ENCODE data around the gene UST. TPM values are rescaled to one million over a fixed set of nuclear protein-coding genes. Genes with fewer than 3 reads are reported as not detected.

UST gene
- total RNA-seq, 2 donors from 2014 or later, result 3.8 to 7.3 TPM

- Mint-ChIP-seq H3K4me1 (peaks cover 39% of the 10 kb centered on the region), H3K4me3 (no peak overlapping the region), H3K27me3 (no peaks in the 10 kb centered on the region), H3K36me3 (ENCODE audit: low read depth) (no peaks in the 10 kb centered on the region), H3K27ac (peak overlapping the region; percentile 97)
- no peak for ATAC-seq
- no peaks in the 10 kb centered on the region for H3K9me3 ChIP-seq (ENCODE audit: control insufficient read depth, low read length, poor library complexity, severe bottlenecking)
- DNase-seq, result no peak
These were observed 316.0 kb downstream of the UST start for GRCh38 chr6:149062653-149063348.

GRCh38 chr6:149063468-149063867 is 316.6 kb downstream of the UST start:
- H3K27ac Mint-ChIP-seq, result peak overlapping the region; percentile 97
- no peak for ATAC-seq
- no peaks in the 10 kb centered on the region for H3K27me3 Mint-ChIP-seq
- H3K9me3 ChIP-seq (ENCODE audit: control insufficient read depth, low read length, poor library complexity, severe bottlenecking), result no peaks in the 10 kb centered on the region
- H3K36me3 Mint-ChIP-seq (ENCODE audit: low read depth), result no peaks in the 10 kb centered on the region
- DNase-seq, result no peak
- peaks cover 36% of the 10 kb centered on the region for H3K4me1 Mint-ChIP-seq
- H3K4me3 Mint-ChIP-seq, result no peak overlapping the region

DNA sequence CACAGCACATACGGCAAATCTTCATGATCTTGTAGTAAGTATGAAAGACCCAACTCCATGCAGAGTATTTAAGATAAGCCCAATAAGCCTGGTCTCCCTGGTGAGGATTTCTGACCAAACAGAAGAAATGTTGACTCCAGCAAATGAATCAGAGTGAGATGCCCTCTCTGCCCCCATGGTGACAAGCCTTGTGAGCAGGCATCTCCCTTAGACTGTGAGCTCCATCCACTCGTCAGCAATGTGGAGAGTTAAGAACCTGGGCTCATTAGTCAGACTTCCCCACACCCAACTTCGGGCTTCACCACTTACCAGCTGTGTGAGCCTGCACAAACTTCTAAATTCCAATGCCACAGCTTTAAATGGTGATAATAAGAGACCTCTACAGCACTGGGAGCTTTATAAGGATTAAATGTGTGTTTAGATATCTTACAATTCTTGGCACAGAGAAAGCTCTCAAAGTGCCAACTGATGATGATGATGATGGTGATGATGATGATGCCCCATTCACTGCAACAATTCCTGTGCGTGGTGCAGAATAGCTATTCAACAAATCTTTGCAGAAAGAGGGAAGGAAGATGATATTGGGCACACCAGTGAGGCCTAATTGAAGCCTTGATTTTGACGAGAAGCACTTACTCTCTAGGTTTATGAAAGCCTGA is 317.3 kb downstream of the UST start:
- DNase-seq (no peak), ATAC-seq (no peak)
- H3K9me3 ChIP-seq (ENCODE audit: control insufficient read depth, low read length, poor library complexity, severe bottlenecking), result no peaks in the 10 kb centered on the region
- Mint-ChIP-seq H3K27ac (peak overlapping the region; percentile 97), H3K4me1 (peaks cover 36% of the 10 kb centered on the region), H3K36me3 (ENCODE audit: low read depth) (no peaks in the 10 kb centered on the region), H3K27me3 (no peaks in the 10 kb centered on the region), H3K4me3 (no peak overlapping the region)

- Mint-ChIP-seq H3K4me3 (no peak overlapping the region), H3K36me3 (ENCODE audit: low read depth) (no peaks in the 10 kb centered on the region), H3K4me1 (peaks cover 38% of the 10 kb centered on the region), H3K27me3 (no peaks in the 10 kb centered on the region), H3K27ac (peak overlapping the region; percentile 97)
- no peak for DNase-seq
- ATAC-seq, result no peak
- H3K9me3 ChIP-seq (ENCODE audit: control insufficient read depth, low read length, poor library complexity, severe bottlenecking), result no peaks in the 10 kb centered on the region
These were observed 317.8 kb downstream of the UST start for GRCh38 chr6:149064660-149065015.

DNA sequence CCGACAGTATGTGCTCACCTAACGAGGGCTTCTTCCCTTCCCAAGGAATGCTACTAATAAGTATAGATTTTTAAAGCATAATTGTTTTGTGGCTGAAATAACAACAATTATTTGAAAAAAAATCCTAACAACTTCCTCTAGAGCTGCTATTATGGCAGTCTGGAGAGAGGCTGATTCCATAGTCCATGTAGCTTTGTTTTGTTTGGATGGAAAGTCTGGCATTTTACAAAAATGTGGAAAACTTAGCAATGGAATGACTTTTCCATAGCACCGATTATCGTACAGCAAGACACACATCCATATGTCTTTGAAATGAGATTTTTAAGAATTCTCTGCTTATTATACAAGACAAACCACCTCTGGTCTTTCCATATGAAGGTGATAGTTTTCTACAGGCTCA is 318.3 kb downstream of the UST start:
- ATAC-seq (no peak), DNase-seq (no peak)
- Mint-ChIP-seq H3K36me3 (ENCODE audit: low read depth) (no peaks in the 10 kb centered on the region), H3K27ac (peak overlapping the region; percentile 97), H3K27me3 (no peaks in the 10 kb centered on the region), H3K4me1 (peaks cover 34% of the 10 kb centered on the region), H3K4me3 (no peak overlapping the region)
- no peaks in the 10 kb centered on the region for H3K9me3 ChIP-seq (ENCODE audit: control insufficient read depth, low read length, poor library complexity, severe bottlenecking)

GRCh38 chr6:149065658-149066556 is 319.1 kb downstream of the UST start:
- peaks cover 27% of the 10 kb centered on the region for H3K4me1 Mint-ChIP-seq
- DNase-seq (peak in 1 of 3 donors; percentile 34), ATAC-seq (peak; percentile 98)
- no peaks in the 10 kb centered on the region for H3K9me3 ChIP-seq (ENCODE audit: control insufficient read depth, low read length, poor library complexity, severe bottlenecking)
- H3K36me3 Mint-ChIP-seq (ENCODE audit: low read depth), result no peaks in the 10 kb centered on the region
- H3K4me3 Mint-ChIP-seq, result peak overlapping the region; percentile 83
- peak overlapping the region; percentile 97 for H3K27ac Mint-ChIP-seq
- no peaks in the 10 kb centered on the region for H3K27me3 Mint-ChIP-seq

DNA sequence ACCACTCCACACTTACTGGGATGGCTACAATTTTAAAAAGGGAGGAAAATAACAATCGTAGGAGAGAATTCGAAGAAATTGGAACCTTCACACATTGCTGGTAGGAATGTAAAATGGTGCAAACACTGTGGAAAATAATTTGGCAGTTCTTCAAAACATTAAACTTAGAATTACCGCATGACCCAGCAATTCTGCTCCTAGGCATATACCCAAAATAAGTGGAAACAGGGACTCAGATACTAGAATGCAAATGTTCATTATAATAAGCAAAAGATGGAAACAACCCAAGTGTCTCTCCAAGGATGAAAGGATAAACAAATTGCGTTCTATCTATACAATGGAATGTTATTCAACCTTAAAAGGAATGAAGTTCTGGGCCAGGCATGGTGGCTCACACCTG is 325.2 kb downstream of the UST start:
- no peak for DNase-seq
- H3K27ac Mint-ChIP-seq, result no peak overlapping the region
- no peak for ATAC-seq
- no peak overlapping the region for H3K4me3 Mint-ChIP-seq
- peaks cover 15% of the 10 kb centered on the region for H3K4me1 Mint-ChIP-seq
- H3K27me3 Mint-ChIP-seq, result no peaks in the 10 kb centered on the region
- no peaks in the 10 kb centered on the region for H3K36me3 Mint-ChIP-seq (ENCODE audit: low read depth)
- H3K9me3 ChIP-seq (ENCODE audit: control insufficient read depth, low read length, poor library complexity, severe bottlenecking), result no peaks in the 10 kb centered on the region

GRCh38 chr6:149074832-149075258 is 328.0 kb downstream of the UST start:
- Mint-ChIP-seq H3K4me3 (no peak overlapping the region), H3K27ac (peak overlapping the region; percentile 93), H3K27me3 (no peaks in the 10 kb centered on the region), H3K4me1 (peaks cover 19% of the 10 kb centered on the region), H3K36me3 (ENCODE audit: low read depth) (no peaks in the 10 kb centered on the region)
- no peaks in the 10 kb centered on the region for H3K9me3 ChIP-seq (ENCODE audit: control insufficient read depth, low read length, poor library complexity, severe bottlenecking)
- no peak for ATAC-seq
- no peak for DNase-seq

GRCh38 chr6:149075616-149076354 is 329.0 kb downstream of the UST start:
- Mint-ChIP-seq H3K27me3 (no peaks in the 10 kb centered on the region), H3K27ac (peak overlapping the region; percentile 93), H3K4me1 (peaks cover 23% of the 10 kb centered on the region), H3K4me3 (peak overlapping the region; percentile 49), H3K36me3 (ENCODE audit: low read depth) (no peaks in the 10 kb centered on the region)
- ATAC-seq, result peak; percentile 30
- DNase-seq, result no peak
- no peaks in the 10 kb centered on the region for H3K9me3 ChIP-seq (ENCODE audit: control insufficient read depth, low read length, poor library complexity, severe bottlenecking)

- H3K4me3 Mint-ChIP-seq, result no peak overlapping the region
- ATAC-seq (no peak), DNase-seq (no peak)
- no peaks in the 10 kb centered on the region for H3K27me3 Mint-ChIP-seq
- H3K36me3 Mint-ChIP-seq (ENCODE audit: low read depth), result no peaks in the 10 kb centered on the region
- H3K9me3 ChIP-seq (ENCODE audit: control insufficient read depth, low read length, poor library complexity, severe bottlenecking), result no peaks in the 10 kb centered on the region
- H3K4me1 Mint-ChIP-seq, result peaks cover 25% of the 10 kb centered on the region
- peak overlapping the region; percentile 93 for H3K27ac Mint-ChIP-seq
These were observed 329.5 kb downstream of the UST start for GRCh38 chr6:149076355-149076734.

DNA sequence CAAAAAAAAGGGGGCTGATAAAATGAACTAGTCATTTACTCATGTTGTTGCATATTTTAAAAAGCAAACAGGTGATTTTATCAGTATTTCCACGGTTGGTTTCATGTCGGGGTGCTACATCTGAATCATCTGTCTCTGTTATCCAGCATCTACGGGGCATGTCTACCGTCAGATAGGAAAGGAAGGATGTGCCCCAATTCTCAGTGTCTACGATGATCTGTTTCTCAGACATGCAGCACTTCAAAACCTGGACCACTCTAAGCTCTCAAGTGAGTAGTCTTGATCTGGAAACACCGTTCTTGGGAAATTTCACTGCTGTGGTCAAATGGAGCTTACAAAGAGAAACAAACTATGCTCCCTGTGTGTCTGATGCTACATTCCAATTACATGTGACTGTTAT is 330.4 kb downstream of the UST start:
- peak overlapping the region; percentile 93 for H3K27ac Mint-ChIP-seq
- H3K4me3 Mint-ChIP-seq, result peak overlapping the region; percentile 47
- H3K4me1 Mint-ChIP-seq, result peaks cover 26% of the 10 kb centered on the region
- ATAC-seq (peak; percentile 89), DNase-seq (peak in 1 of 3 donors; percentile 31)
- H3K36me3 Mint-ChIP-seq (ENCODE audit: low read depth), result no peaks in the 10 kb centered on the region
- H3K9me3 ChIP-seq (ENCODE audit: control insufficient read depth, low read length, poor library complexity, severe bottlenecking), result no peaks in the 10 kb centered on the region
- no peaks in the 10 kb centered on the region for H3K27me3 Mint-ChIP-seq

DNA sequence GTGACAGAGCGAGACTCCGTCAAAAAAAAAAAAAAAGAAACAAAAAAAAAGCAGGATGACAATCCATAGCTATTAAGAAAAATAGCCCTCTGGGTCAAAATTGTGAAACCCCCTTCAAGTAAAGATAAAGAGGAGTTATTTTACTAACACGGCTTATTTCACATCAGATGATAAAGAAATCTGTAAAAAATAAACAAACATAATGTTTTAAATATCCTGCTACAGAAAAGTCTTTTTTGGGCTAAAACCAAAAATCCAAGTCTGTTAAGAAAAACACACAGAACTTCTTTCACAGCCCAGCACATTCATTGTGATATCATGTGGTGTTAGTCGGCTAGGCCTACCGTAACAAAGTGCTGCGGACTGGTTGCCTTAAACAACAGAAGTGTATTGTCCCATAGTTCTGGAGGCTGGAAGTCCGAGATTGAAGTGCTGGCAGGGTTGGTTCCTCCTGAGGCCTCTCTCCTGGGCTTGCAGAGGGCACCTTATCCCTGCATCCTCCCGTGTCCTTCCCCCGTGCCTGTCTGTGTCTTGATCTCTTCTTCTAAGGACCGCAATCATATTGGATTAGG is 331.5 kb downstream of the UST start:
- Mint-ChIP-seq H3K4me3 (no peak overlapping the region), H3K27ac (peak overlapping the region; percentile 93), H3K36me3 (ENCODE audit: low read depth) (no peaks in the 10 kb centered on the region), H3K4me1 (peaks cover 34% of the 10 kb centered on the region), H3K27me3 (no peaks in the 10 kb centered on the region)
- ATAC-seq (no peak), DNase-seq (no peak)
- H3K9me3 ChIP-seq (ENCODE audit: control insufficient read depth, low read length, poor library complexity, severe bottlenecking), result no peaks in the 10 kb centered on the region

All from T-helper 17 cell (primary cell).